Measurements from ENCODE around the gene NTRK1. TPM values are rescaled to one million over a fixed set of nuclear protein-coding genes. Genes with fewer than 3 reads are reported as not detected.

NTRK1 gene
- total RNA-seq, 8 experiments from 2014 or later = 0.27 to 2.5 (median 0.61) TPM; not detected in 1

- Histone ChIP-seq H3K4me3 (no peak overlapping the region), H3K27ac (no peak overlapping the region), H3K4me1 (replicated peaks in 1 of 2) (peaks cover 5 to 26% of the 10 kb centered on the region in 2 donors)
- in situ Hi-C loops (cut with MboI; ENCODE audit: low pct_unique_long_range_greater_than_20kb in 2 of 9, low sequenced_read_pairs in 9 of 9, unreplicated experiment in 9 of 9) = loop anchor here in 2 of 9 experiments (25.0 kb wide), 1 partner anchor 165 kb away; the partner anchor contains the start of gene NES (in 2 of the 2)
- ATAC-seq (replicated peaks in 6 of 8) = peak; percentile 65 to 92 (median 84)
- WGBS, 10 experiments = 0 to 42% (median 40%) methylated on average over 1 to 8 of the region's 9 CpGs; no CpG with 5 or more reads in 4 of the 10 experiments
Measured at GRCh38 chr1:156852418-156852874, 8.2 kb upstream of the NTRK1 start.

- Histone ChIP-seq H3K27ac (no peak overlapping the region), H3K4me1 (replicated peaks in 1 of 2) (peaks cover 7 to 28% of the 10 kb centered on the region in 2 donors), H3K4me3 (no peak overlapping the region)
- WGBS, 10 experiments = 81 to 100% (median 84%) methylated on average over 1 to 13 of the region's 19 CpGs; no CpG with 5 or more reads in 5 of the 10 experiments
- ATAC-seq (replicated peaks in 6 of 8) = no peak
- in situ Hi-C loops (cut with MboI; ENCODE audit: low pct_unique_long_range_greater_than_20kb in 2 of 9, low sequenced_read_pairs in 9 of 9, unreplicated experiment in 9 of 9) = loop anchor here in 2 of 9 experiments (25.0 kb wide), 1 partner anchor 166 kb away; the partner anchor contains the start of gene NES (in 2 of the 2)
Measured at GRCh38 chr1:156853761-156854160, 6.9 kb upstream of the NTRK1 start.

- ATAC-seq (replicated peaks in 6 of 8) = no peak
- H3K4me3 ChIP-seq = no peak overlapping the region
- no peak overlapping the region for H3K27ac ChIP-seq
- in situ Hi-C loops (cut with MboI; ENCODE audit: low pct_unique_long_range_greater_than_20kb in 2 of 9, low sequenced_read_pairs in 9 of 9, unreplicated experiment in 9 of 9) = loop anchor here in 2 of 9 experiments (25.0 kb wide), 1 partner anchor 167 kb away; the partner anchor contains the start of gene NES (in 2 of the 2)
- H3K4me1 ChIP-seq (replicated peaks in 1 of 2) = peaks cover 12 to 32% of the 10 kb centered on the region in 2 donors
- WGBS, 10 experiments = 10 to 64% (median 40%) methylated on average over 1 to 2 of the region's 3 CpGs; no CpG with 5 or more reads in 2 of the 10 experiments
Measured at GRCh38 chr1:156854634-156855033, 6.0 kb upstream of the NTRK1 start.

GRCh38 chr1:156856282-156856785 lies 4.3 kb upstream of the NTRK1 start:
- 40 to 100% (median 75%) methylated on average over 1 to 3 of the region's 3 CpGs; no CpG with 5 or more reads in 2 of the 10 experiments for WGBS, 10 experiments
- Histone ChIP-seq H3K4me3 (no peak overlapping the region), H3K27ac (no peak overlapping the region), H3K4me1 (replicated peaks in 1 of 2) (peaks cover 29 to 46% of the 10 kb centered on the region in 2 donors)
- in situ Hi-C loops (cut with MboI; ENCODE audit: low pct_unique_long_range_greater_than_20kb in 2 of 9, low sequenced_read_pairs in 9 of 9, unreplicated experiment in 9 of 9) = loop anchor here in 2 of 9 experiments (25.0 kb wide), 1 partner anchor 169 kb away; the partner anchor contains the start of gene NES (in 2 of the 2)
- no peak for ATAC-seq (replicated peaks in 6 of 8)

- 10 to 30% methylated on average over 2 of the region's 3 CpGs; no CpG with 5 or more reads in 8 of the 10 experiments for WGBS, 10 experiments
- ATAC-seq (replicated peaks in 6 of 8) = no peak
- in situ Hi-C loops (cut with MboI; ENCODE audit: low pct_unique_long_range_greater_than_20kb in 2 of 9, low sequenced_read_pairs in 9 of 9, unreplicated experiment in 9 of 9) = loop anchor here in 2 of 9 experiments (25.0 kb wide), 1 partner anchor 170 kb away; the partner anchor contains the start of gene NES (in 2 of the 2)
- Histone ChIP-seq H3K27ac (no peak overlapping the region), H3K4me1 (replicated peaks in 1 of 2) (peaks cover 35 to 52% of the 10 kb centered on the region in 2 donors), H3K4me3 (no peak overlapping the region)
Measured at GRCh38 chr1:156857532-156857931, 3.1 kb upstream of the NTRK1 start.

- WGBS, 10 experiments = 0 to 60% (median 12%) methylated on average over 1 to 5 of the region's 5 CpGs; no CpG with 5 or more reads in 3 of the 10 experiments
- in situ Hi-C loops (cut with MboI; ENCODE audit: low pct_unique_long_range_greater_than_20kb in 2 of 9, low sequenced_read_pairs in 9 of 9, unreplicated experiment in 9 of 9) = loop anchor here in 2 of 9 experiments (25.0 kb wide), 1 partner anchor 171 kb away; the partner anchor contains the start of gene NES (in 2 of the 2)
- Histone ChIP-seq H3K4me3 (no peak overlapping the region), H3K4me1 (replicated peaks in 1 of 2) (peaks cover 33 to 59% of the 10 kb centered on the region in 2 donors), H3K27ac (no peak overlapping the region)
- ATAC-seq (replicated peaks in 6 of 8) = peak in 2 of 8 experiments; percentile 3 to 10
Measured at GRCh38 chr1:156858555-156858956, 2.1 kb upstream of the NTRK1 start.

- Histone ChIP-seq H3K4me1 (replicated peaks in 1 of 2) (peaks cover 33 to 59% of the 10 kb centered on the region in 2 donors), H3K4me3 (peak within 1 kb of the TSS; percentile 11 to 34 (median 23)), H3K27ac (peak within 1 kb of the TSS in 1 of 2 donors; percentile 4)
- ATAC-seq (replicated peaks in 6 of 8) = peak in 3 of 8 experiments; percentile 14 to 16 (median 14)
- 0 to 33% (median 0%) methylated on average over 1 to 9 of the region's 39 CpGs; no CpG with 5 or more reads in 4 of the 10 experiments for WGBS, 10 experiments
- in situ Hi-C loops (cut with MboI; ENCODE audit: low pct_unique_long_range_greater_than_20kb in 2 of 9, low sequenced_read_pairs in 9 of 9, unreplicated experiment in 9 of 9) = loop anchor here in 2 of 9 experiments (25.0 kb wide), 1 partner anchor 172 kb away; the partner anchor contains the start of gene NES (in 2 of the 2)
Measured at GRCh38 chr1:156858959-156859522, 1.6 kb upstream of the NTRK1 start, which contains the start of gene INSRR. INSRR (minus strand) TSS chr1:156859117; CDS start chr1:156858621, 496 bp downstream.

- WGBS, 10 experiments = 0 to 10% (median 7%) methylated on average over 2 to 14 of the region's 33 CpGs; no CpG with 5 or more reads in 3 of the 10 experiments
- H3K4me3 ChIP-seq = peak overlapping the region; percentile 11 to 34 (median 23)
- peak; percentile 6 to 64 (median 45) for ATAC-seq (replicated peaks in 6 of 8)
- in situ Hi-C loops (cut with MboI; ENCODE audit: low pct_unique_long_range_greater_than_20kb in 2 of 9, low sequenced_read_pairs in 9 of 9, unreplicated experiment in 9 of 9) = loop anchor here in 2 of 9 experiments (25.0 kb wide), 1 partner anchor 172 kb away; the partner anchor contains the start of gene NES (in 2 of the 2)
- peak overlapping the region in 1 of 2 donors; percentile 4 for H3K27ac ChIP-seq
- peaks cover 33 to 59% of the 10 kb centered on the region in 2 donors for H3K4me1 ChIP-seq (replicated peaks in 1 of 2)
Measured at GRCh38 chr1:156859523-156860112, 1.0 kb upstream of the NTRK1 start.

GRCh38 chr1:156860113-156860627 lies 495 bp upstream of the NTRK1 start:
- in situ Hi-C loops (cut with MboI; ENCODE audit: low pct_unique_long_range_greater_than_20kb in 2 of 9, low sequenced_read_pairs in 9 of 9, unreplicated experiment in 9 of 9) = loop anchor here in 2 of 9 experiments (25.0 kb wide), 1 partner anchor 173 kb away; the partner anchor contains the start of gene NES (in 2 of the 2)
- peaks cover 35 to 63% of the 10 kb centered on the region in 2 donors for H3K4me1 ChIP-seq (replicated peaks in 1 of 2)
- WGBS, 10 experiments = 0 to 4% (median 0%) methylated on average over 4 to 27 of the region's 35 CpGs; no CpG with 5 or more reads in 4 of the 10 experiments
- H3K27ac ChIP-seq = peak overlapping the region in 1 of 2 donors; percentile 5
- ATAC-seq (replicated peaks in 6 of 8) = peak; percentile 59 to 76 (median 74)
- peak overlapping the region; percentile 11 to 34 (median 23) for H3K4me3 ChIP-seq

- ATAC-seq (replicated peaks in 6 of 8) = no peak
- 0 to 70% (median 30%) methylated on average over 1 to 2 of the region's 6 CpGs; no CpG with 5 or more reads in 6 of the 10 experiments for WGBS, 10 experiments
- in situ Hi-C loops (cut with MboI; ENCODE audit: low pct_unique_long_range_greater_than_20kb in 2 of 9, low sequenced_read_pairs in 9 of 9, unreplicated experiment in 9 of 9) = loop anchor here in 2 of 9 experiments (25.0 kb wide), 1 partner anchor 175 kb away; the partner anchor contains the start of gene NES (in 2 of the 2)
- Histone ChIP-seq H3K4me3 (no peak overlapping the region), H3K4me1 (replicated peaks in 1 of 2) (peaks cover 49 to 71% of the 10 kb centered on the region in 2 donors), H3K27ac (no peak overlapping the region)
Measured at GRCh38 chr1:156862584-156862983, 1.9 kb downstream of the NTRK1 start.

GRCh38 chr1:156862997-156863599 lies 2.4 kb downstream of the NTRK1 start:
- Histone ChIP-seq H3K4me1 (replicated peaks in 1 of 2) (peaks cover 49 to 70% of the 10 kb centered on the region in 2 donors), H3K27ac (no peak overlapping the region), H3K4me3 (no peak overlapping the region)
- in situ Hi-C loops (cut with MboI; ENCODE audit: low pct_unique_long_range_greater_than_20kb in 2 of 9, low sequenced_read_pairs in 9 of 9, unreplicated experiment in 9 of 9) = loop anchor here in 2 of 9 experiments (25.0 kb wide), 1 partner anchor 176 kb away; the partner anchor contains the start of gene NES (in 2 of the 2)
- 0 to 60% (median 45%) methylated on average over 1 to 10 of the region's 10 CpGs; no CpG with 5 or more reads in 1 of the 10 experiments for WGBS, 10 experiments
- no peak for ATAC-seq (replicated peaks in 6 of 8)
